ENCODE measurements around the gene RAI1. TPM values are rescaled to one million over a fixed set of nuclear protein-coding genes. Genes with fewer than 3 reads are reported as not detected.

Gene RAI1
- total RNA-seq, 1 donor from 2014 or later: 24.7 TPM

DNA sequence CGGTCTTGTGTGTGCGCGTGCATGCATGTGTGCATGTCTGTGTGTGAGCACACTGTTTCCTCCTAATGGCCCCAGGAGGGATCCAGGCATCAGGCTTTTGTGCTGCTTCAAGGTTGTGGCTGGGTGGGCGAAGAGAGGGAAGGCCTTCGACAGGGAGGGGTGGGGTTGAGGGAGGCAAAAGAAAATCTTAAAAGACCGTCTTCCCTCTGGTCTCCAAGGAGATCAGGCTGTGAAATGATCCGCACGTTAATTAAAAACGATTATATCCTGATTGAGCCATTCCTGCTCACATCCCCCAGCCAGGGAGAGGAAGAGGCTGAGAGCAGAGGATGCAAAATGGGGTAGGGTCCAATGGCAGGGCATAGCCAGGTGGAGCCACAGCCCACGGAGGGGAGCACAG is 46.9 kb downstream of the RAI1 start:
- Histone ChIP-seq H3K27ac (no peak overlapping the region), H3K27me3 (no peaks in the 10 kb centered on the region), H3K4me1 (peaks cover 0 to 6% of the 10 kb centered on the region in 2 donors), H3K36me3 (no peaks in the 10 kb centered on the region), H3K9me3 (no peaks in the 10 kb centered on the region), H3K4me3 (no peak overlapping the region)
- no peak for DNase-seq (ENCODE audit: low spot score in 2 of 2)
- intact Hi-C loops (cut with DNase I): no loop called here
- no peak for TF ChIP-seq CTCF (IDR thresholded peaks at IDR 0.05)

DNA sequence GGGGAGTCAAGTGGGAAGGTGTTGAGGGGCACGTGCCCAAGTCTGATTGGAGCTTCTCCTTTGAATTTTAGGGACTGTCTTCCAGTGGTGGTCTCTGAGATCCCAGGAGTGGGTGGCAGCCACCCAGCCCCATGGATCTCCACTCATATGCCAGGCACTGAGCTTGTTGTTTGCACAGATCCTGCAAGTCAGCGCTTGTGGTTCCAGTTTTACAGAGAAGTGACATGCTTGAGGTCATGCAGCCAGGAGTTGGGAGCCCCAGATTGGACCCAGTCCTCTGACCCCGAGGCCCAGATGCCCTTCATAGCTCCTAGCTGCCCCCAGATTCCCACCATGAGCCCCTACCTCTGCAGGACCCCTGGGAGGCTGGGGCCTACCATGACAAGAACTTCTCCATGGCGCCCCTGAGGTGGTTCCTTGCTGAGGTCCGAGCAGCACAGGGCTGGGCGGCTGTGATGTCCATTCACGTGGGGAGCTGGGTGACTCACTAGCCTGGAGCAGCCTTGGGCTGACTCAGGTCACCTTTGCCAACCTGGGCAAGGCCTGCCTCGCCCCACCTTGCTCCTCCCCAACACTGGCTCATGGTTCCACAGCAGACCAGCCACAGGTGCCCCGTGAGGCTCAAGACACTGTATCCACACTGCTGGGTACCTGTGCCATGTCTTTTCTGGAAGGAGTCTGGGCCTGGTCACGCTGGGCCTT is 47.4 kb downstream of the RAI1 start:
- H3K4me1 ChIP-seq: peaks cover 0 to 3% of the 10 kb centered on the region in 2 donors
- no peak overlapping the region for H3K4me3 ChIP-seq
- H3K27me3 ChIP-seq: no peaks in the 10 kb centered on the region
- H3K27ac ChIP-seq: no peak overlapping the region
- H3K36me3 ChIP-seq: no peaks in the 10 kb centered on the region
- no peaks in the 10 kb centered on the region for H3K9me3 ChIP-seq
- no peak for DNase-seq (ENCODE audit: low spot score in 2 of 2)
- TF ChIP-seq CTCF (IDR thresholded peaks at IDR 0.05): no peak
- intact Hi-C loops (cut with DNase I): no loop called here

DNA sequence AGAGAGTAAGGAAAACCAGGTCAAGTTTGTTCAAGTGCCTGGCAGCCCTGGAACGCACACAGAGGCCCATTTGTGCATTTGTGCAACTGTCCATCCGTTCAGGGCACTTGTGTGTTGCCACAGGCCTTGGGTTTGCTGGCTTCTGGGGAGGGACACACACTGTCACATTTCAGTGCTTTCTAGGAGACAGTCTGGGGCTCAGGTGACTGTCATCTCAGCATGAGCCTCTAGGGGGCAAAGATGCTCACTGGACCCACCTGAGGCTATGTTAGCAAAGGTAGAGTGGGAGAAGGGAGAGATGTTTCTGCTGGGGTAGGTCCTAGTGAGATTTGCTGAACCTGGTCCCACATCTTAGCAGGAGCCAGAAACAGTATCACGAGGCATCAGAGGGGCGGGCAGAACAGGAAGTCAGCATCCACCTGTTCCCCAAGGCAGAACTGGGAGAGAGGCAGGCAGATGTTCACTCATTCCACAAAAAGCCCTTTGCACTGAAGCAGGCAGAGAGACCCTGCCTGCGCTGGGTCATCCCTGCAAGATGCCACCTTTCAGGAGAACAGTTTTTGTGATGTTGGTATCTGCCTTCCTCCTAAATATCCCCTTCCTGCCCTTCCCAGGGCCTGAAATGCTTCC is 48.5 kb downstream of the RAI1 start:
- intact Hi-C loops (cut with DNase I): no loop called here
- peak; percentile 6 to 44 (median 25) for TF ChIP-seq CTCF (IDR thresholded peaks at IDR 0.05)
- peaks cover 0 to 2% of the 10 kb centered on the region in 2 donors for H3K4me1 ChIP-seq
- no peak for DNase-seq (ENCODE audit: low spot score in 2 of 2)
- no peak overlapping the region for H3K4me3 ChIP-seq
- no peaks in the 10 kb centered on the region for H3K27me3 ChIP-seq
- H3K36me3 ChIP-seq: no peaks in the 10 kb centered on the region
- H3K27ac ChIP-seq: no peak overlapping the region
- no peaks in the 10 kb centered on the region for H3K9me3 ChIP-seq

DNA sequence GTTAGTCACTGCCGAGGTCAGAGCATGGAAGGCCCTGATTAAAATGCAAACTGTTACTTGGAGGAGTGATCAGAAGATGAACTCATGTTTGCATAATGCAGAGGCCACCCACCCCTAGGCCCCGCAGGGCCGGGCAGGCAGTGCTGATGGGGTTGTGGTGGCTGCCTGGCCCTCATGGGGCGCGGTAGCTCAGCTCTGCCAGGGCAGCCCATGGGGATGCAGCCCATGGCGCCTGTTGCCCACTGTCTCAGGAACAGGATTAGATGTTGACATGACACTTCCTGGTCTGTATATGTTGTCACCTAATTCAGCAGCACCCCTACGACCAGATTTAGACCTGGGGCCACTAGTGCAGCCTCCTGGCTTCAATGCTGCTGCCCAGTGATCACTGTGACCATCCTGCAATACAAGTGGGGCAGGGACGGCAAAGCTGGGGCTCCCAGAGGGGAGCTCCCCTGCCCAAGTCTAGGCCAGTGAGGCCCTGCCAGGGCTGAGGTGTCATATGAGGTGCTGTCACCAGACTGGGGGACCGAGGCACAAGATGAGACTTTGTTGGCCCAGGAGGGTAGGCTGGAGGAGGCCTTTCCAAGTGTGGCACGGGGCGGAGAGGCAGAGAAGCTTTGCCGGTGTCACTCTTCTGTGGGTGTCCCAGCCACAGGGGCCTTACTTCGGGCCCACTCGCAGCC is 49.1 kb downstream of the RAI1 start:
- DNase-seq (ENCODE audit: low spot score in 2 of 2): no peak
- Histone ChIP-seq H3K9me3 (no peaks in the 10 kb centered on the region), H3K27me3 (no peaks in the 10 kb centered on the region), H3K27ac (no peak overlapping the region), H3K4me3 (no peak overlapping the region), H3K4me1 (no peaks in the 10 kb centered on the region), H3K36me3 (no peaks in the 10 kb centered on the region)
- intact Hi-C loops (cut with DNase I): no loop called here
- TF ChIP-seq CTCF (IDR thresholded peaks at IDR 0.05): no peak

DNA sequence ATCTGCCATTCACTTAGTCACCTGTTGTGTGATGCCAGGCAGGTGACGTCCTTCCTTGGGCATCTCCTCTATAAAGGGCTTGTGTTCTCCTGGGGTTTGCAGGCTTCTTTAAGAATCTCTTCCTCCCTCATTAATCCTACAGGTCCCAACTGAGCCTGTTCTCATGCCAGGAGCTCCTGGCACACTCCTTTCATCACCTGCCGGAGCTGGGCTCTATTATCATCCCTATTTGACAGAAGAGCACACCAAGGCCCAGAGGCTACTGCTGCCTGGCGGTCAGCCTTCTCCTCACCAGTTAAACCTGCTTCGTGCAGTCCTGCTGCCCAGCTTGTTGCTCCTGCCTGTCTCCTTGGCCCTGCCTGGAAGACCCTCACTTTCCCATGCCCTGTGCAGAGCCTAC is 51.2 kb downstream of the RAI1 start:
- H3K4me1 ChIP-seq: no peaks in the 10 kb centered on the region
- no peak overlapping the region for H3K27ac ChIP-seq
- intact Hi-C loops (cut with DNase I): no loop called here
- no peaks in the 10 kb centered on the region for H3K36me3 ChIP-seq
- TF ChIP-seq CTCF (IDR thresholded peaks at IDR 0.05): no peak
- H3K9me3 ChIP-seq: no peaks in the 10 kb centered on the region
- DNase-seq (ENCODE audit: low spot score in 2 of 2): no peak
- H3K27me3 ChIP-seq: no peaks in the 10 kb centered on the region
- H3K4me3 ChIP-seq: no peak overlapping the region
